ENCODE measurements around the gene COL6A1. TPM values are rescaled to one million over a fixed set of nuclear protein-coding genes. Genes with fewer than 3 reads are reported as not detected.
A peak's percentile ranks its signal among the peaks of the same experiment; 100 is the strongest.

Gene COL6A1
- total RNA-seq, 2 donors from 2014 or later, result 39.8 to 131 TPM

DNA sequence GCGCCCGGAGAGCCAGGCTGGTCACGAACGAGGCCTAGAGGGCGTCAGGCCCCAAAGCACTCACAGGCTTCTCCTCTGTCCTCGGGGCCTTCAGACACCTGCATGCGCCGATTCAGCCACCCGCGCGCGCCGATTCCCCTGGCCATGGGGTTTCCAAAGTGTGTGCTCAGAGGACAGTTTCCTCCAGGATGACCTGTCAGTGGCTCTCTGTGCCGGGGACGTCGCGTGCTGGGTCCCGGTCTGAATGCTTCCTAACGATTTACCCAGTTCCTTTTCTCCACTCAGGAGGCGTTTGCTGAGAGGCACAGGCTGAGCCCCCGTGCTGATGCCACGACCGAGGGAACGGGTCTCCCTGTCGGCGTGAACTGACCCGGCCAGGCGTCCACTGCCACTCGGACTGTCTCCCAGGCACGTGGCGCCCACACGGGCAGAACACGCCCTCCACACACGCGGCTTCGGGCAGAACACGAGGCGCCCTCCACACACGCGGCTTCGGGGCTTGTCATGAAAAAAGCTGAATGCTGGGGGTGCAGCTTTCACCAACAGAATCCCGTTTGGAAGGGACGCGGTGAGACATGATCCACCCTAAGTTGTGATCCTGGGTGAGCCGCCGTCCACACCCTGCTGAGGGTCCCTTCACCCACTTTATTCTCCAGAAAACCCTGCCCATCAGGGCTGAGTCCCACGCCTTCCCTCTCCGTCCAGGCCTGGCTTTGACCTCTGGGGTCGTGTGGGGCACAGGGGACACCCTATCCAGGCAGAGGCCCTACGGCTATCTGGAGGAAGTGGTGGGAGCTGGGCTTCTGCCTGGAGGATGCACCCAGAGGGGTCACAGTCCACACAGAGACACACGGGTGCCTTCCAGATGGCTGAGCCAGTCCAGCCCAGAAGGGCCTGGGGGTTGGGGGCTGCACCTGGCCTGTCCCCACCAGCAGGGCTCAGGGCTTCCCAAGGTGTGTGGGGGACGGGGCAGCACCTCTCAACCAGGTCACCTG is 56.1 kb downstream of the COL6A1 start:
- H3K9me3 ChIP-seq, result no peaks in the 10 kb centered on the region
- no peak overlapping the region for H3K9ac ChIP-seq (ENCODE audit: low read depth in 2 of 2, low read length in 2 of 2)
- DNase-seq, result no peak
- H3K36me3 ChIP-seq, result no peaks in the 10 kb centered on the region
- H3K27ac ChIP-seq, result peak overlapping the region; percentile 12
- TF ChIP-seq, protein P1, sequence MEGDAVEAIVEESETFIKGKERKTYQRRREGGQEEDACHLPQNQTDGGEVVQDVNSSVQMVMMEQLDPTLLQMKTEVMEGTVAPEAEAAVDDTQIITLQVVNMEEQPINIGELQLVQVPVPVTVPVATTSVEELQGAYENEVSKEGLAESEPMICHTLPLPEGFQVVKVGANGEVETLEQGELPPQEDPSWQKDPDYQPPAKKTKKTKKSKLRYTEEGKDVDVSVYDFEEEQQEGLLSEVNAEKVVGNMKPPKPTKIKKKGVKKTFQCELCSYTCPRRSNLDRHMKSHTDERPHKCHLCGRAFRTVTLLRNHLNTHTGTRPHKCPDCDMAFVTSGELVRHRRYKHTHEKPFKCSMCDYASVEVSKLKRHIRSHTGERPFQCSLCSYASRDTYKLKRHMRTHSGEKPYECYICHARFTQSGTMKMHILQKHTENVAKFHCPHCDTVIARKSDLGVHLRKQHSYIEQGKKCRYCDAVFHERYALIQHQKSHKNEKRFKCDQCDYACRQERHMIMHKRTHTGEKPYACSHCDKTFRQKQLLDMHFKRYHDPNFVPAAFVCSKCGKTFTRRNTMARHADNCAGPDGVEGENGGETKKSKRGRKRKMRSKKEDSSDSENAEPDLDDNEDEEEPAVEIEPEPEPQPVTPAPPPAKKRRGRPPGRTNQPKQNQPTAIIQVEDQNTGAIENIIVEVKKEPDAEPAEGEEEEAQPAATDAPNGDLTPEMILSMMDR (IDR thresholded peaks at IDR 0.05), result no peak
- no peak overlapping the region for H3K4me3 ChIP-seq
- no peaks in the 10 kb centered on the region for H3K27me3 ChIP-seq
- intact Hi-C loops (cut with DNase I), result no loop called here
- no peaks in the 10 kb centered on the region for H3K4me1 ChIP-seq

- Histone ChIP-seq H3K27ac (peak overlapping the region; percentile 12), H3K9me3 (no peaks in the 10 kb centered on the region)
Observed at GRCh38 chr21:46038341-46038829, 56.8 kb downstream of the COL6A1 start.

DNA sequence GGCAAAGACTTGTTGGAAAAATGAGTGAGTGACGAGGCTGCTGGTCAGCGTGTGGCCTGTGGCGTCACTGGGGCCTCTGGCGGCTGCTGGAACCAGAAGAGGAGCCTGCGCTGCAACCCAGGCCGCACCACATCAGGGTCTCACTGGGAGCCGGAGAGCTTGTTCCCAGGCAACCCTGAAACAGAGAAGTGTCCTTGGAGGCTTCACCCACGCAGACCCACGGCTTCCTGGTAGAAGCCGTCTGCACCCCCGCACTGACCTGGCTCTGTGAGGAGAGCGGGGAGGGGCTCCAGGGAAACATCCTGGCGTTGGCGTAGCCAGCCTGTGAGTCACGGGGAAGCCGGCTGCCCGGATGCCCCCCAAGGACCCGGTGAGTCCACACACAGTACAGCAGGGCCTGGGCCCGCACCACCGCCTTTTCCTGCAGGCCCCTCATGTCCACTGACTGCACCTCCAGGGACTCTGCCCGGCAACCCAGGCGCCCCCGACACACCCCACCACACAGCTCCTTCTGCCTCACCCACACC is 57.4 kb downstream of the COL6A1 start:
- no peak for DNase-seq
- H3K4me1 ChIP-seq, result no peaks in the 10 kb centered on the region
- TF ChIP-seq, protein P1 (IDR thresholded peaks at IDR 0.05), result no peak
- no peak overlapping the region for H3K9ac ChIP-seq (ENCODE audit: low read depth in 2 of 2, low read length in 2 of 2)
- H3K9me3 ChIP-seq, result no peaks in the 10 kb centered on the region
- no peaks in the 10 kb centered on the region for H3K36me3 ChIP-seq
- peak overlapping the region; percentile 12 for H3K27ac ChIP-seq
- intact Hi-C loops (cut with DNase I), result no loop called here
- no peak overlapping the region for H3K4me3 ChIP-seq
- H3K27me3 ChIP-seq, result no peaks in the 10 kb centered on the region

More at GRCh38 chr21:46038341-46038829, 56.8 kb downstream of the COL6A1 start:
- H3K36me3 ChIP-seq, result no peaks in the 10 kb centered on the region
- H3K27me3 ChIP-seq, result no peaks in the 10 kb centered on the region
- no peak overlapping the region for H3K4me3 ChIP-seq
- intact Hi-C loops (cut with DNase I), result no loop called here
- DNase-seq, result no peak
- TF ChIP-seq, protein P1 (IDR thresholded peaks at IDR 0.05), result no peak
- no peak overlapping the region for H3K9ac ChIP-seq (ENCODE audit: low read depth in 2 of 2, low read length in 2 of 2)
- no peaks in the 10 kb centered on the region for H3K4me1 ChIP-seq

DNA sequence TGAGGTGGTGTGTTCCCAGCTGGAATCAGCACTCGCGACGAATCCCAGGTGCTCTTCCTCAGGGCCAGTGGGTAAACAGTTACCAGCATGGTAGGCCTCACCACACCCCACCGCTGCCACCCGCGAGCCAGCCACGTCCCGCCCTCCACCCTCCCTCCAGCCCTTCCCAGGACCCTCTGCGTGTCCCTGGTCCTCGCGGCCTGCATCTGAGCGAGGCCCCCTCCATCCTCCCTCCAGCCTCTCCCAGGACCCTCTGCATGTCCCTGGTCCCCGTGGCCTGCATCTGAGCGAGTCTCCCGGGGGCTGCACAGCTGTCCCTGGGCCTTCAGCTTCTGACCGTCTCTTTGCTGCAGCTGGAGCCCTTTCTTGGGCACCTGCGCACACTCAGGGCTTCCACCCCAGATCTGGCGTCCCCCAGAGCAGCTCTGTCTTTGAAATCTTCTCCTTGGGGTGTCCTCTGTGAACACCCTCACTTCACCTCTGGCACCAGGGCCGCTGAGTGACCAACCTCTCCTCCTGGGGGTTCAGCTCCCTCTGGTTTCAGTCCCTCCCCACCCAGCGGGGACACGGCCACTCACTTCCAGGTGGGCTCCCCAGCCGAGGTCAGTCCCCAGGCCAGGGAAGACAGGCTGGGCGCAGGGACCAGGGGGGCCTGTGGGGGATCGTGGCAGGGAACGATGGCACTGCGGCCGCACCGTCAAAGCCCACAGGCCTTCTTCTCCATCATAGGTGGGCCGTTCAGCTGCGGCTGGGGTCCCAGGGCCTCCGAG is 58.5 kb downstream of the COL6A1 start:
- no peak overlapping the region for H3K27ac ChIP-seq
- no peak for DNase-seq
- H3K27me3 ChIP-seq, result no peaks in the 10 kb centered on the region
- TF ChIP-seq, protein P1 (IDR thresholded peaks at IDR 0.05), result no peak
- no peak overlapping the region for H3K4me3 ChIP-seq
- H3K9ac ChIP-seq (ENCODE audit: low read depth in 2 of 2, low read length in 2 of 2), result no peak overlapping the region
- intact Hi-C loops (cut with DNase I), result no loop called here
- no peaks in the 10 kb centered on the region for H3K9me3 ChIP-seq
- no peaks in the 10 kb centered on the region for H3K4me1 ChIP-seq
- H3K36me3 ChIP-seq, result no peaks in the 10 kb centered on the region

DNA sequence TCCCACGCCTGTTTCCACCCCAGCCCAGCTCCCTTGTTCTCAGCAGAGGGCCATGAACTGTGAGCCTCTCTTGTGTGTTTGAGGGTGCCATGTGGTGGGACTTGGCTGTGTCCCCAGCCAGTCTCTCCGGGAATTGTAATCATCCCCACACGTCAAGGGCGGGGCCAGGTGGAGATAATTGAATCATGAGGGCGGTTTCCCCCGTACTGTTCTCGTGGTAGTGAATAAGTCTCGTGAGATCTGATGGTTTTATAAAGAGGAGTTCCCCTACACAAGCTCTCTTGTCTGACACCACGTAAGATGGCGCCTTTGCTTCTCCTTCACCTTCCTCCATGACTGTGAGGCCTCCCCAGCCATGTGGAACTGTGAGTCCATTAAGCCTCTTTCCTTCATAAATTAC is 59.1 kb downstream of the COL6A1 start:
- no peak for DNase-seq
- Histone ChIP-seq H3K9ac (ENCODE audit: low read depth in 2 of 2, low read length in 2 of 2) (no peak overlapping the region), H3K27me3 (no peaks in the 10 kb centered on the region), H3K9me3 (no peaks in the 10 kb centered on the region), H3K4me1 (no peaks in the 10 kb centered on the region), H3K4me3 (no peak overlapping the region), H3K36me3 (no peaks in the 10 kb centered on the region), H3K27ac (no peak overlapping the region)
- intact Hi-C loops (cut with DNase I), result no loop called here
- TF ChIP-seq, protein P1 (IDR thresholded peaks at IDR 0.05), result no peak

Measured in colonic mucosa (tissue), 4 donors.